ENCODE data around the gene TERT. TPM values are rescaled to one million over a fixed set of nuclear protein-coding genes. Genes with fewer than 3 reads are reported as not detected.

TERT gene
- total RNA-seq, 2 donors from 2014 or later = not detected

DNA sequence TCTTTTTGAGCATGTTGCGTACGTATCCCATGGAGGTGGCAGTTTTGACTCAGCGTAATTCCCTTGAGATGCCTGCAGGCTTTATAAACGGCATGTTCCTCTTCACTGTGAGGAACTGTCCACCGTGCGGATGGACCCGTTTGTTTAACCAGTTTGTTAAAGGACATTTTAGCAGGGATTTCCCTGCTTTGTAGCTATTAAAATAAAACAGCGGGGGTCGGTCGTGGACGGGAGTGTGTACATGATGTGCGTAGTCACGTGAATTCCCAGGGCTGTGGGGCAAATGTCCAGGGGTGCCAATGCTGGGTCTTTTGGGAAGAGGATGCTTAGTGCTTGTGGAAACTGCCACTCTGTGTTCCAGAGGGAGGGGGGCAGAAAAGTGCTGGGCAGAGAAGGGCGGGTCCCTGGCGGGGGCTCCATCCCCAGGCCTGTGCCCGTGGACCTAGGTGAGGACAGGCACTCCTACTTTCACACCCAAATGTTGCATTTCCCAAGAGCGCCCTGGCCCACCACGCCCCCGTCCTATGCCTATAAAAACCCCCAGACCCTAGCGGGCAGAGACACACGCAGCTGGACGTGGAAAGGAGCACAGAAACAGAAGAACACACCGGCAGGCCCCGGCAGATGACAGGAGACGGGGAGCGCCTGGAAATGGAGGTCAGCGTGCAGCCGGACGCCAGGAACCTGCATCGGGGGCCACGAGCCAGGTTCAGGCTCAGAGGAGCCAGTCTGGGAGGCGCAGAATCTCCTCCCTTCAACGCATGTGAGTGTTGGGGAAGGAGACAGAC lies 4.0 kb upstream of the TERT start:
- H3K9me3 ChIP-seq = no peaks in the 10 kb centered on the region
- DNase-seq (no peak), ATAC-seq (no peak)
- H3K36me3 ChIP-seq (replicated peaks in 1 of 2; ENCODE audit: insufficient read depth in 1 of 2, low read depth in 2 of 2) = no peaks in the 10 kb centered on the region
- intact Hi-C loops (cut with DNase I) = no loop called here
- peaks cover 0 to 8% of the 10 kb centered on the region in 2 donors for H3K27me3 ChIP-seq
- TF ChIP-seq, protein P1, sequence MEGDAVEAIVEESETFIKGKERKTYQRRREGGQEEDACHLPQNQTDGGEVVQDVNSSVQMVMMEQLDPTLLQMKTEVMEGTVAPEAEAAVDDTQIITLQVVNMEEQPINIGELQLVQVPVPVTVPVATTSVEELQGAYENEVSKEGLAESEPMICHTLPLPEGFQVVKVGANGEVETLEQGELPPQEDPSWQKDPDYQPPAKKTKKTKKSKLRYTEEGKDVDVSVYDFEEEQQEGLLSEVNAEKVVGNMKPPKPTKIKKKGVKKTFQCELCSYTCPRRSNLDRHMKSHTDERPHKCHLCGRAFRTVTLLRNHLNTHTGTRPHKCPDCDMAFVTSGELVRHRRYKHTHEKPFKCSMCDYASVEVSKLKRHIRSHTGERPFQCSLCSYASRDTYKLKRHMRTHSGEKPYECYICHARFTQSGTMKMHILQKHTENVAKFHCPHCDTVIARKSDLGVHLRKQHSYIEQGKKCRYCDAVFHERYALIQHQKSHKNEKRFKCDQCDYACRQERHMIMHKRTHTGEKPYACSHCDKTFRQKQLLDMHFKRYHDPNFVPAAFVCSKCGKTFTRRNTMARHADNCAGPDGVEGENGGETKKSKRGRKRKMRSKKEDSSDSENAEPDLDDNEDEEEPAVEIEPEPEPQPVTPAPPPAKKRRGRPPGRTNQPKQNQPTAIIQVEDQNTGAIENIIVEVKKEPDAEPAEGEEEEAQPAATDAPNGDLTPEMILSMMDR (IDR thresholded peaks at IDR 0.05) = no peak
- TF ChIP-seq POLR2A (IDR thresholded peaks at IDR 0.05) = no peak
- no peak overlapping the region for H3K4me3 ChIP-seq
- no peak overlapping the region for H3K27ac ChIP-seq
- peaks cover 10% of the 10 kb centered on the region for H3K4me1 ChIP-seq
- 74 to 78% methylated on average over 31 to 33 of the region's 33 CpGs for WGBS, 2 donors

- no peak for TF ChIP-seq POLR2A (IDR thresholded peaks at IDR 0.05)
- TF ChIP-seq, protein P1 (IDR thresholded peaks at IDR 0.05) = no peak
- no peaks in the 10 kb centered on the region for H3K9me3 ChIP-seq
- no peak overlapping the region for H3K27ac ChIP-seq
- intact Hi-C loops (cut with DNase I) = no loop called here
- no peak for ATAC-seq
- H3K27me3 ChIP-seq = peaks cover 0 to 12% of the 10 kb centered on the region in 2 donors
- DNase-seq = no peak
- peaks cover 10% of the 10 kb centered on the region for H3K4me1 ChIP-seq
- 72 to 83% methylated on average over 18 to 19 of the region's 19 CpGs for WGBS, 2 donors
- no peak overlapping the region for H3K4me3 ChIP-seq
- no peaks in the 10 kb centered on the region for H3K36me3 ChIP-seq (replicated peaks in 1 of 2; ENCODE audit: insufficient read depth in 1 of 2, low read depth in 2 of 2)
These were observed 3.2 kb upstream of the TERT start for GRCh38 chr5:1298067-1298551.

DNA sequence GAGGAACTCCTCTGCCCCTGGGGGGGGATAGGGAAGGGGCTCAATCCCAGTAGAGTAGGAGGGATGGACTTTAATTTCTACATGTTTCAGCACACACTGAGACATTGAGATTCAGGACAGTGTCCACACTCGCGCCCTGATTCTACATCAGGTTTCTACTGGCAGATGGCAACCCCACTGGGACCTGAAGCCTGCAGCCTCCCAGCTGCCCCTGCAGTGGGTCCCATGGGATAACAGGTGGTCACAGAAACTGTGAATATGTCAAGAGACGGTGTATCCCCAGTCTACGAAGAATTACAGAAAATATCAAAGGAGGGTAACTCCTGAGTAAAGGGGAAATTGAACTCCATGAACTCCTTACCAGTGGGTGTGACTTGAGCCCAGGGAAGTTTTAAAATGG lies 2.4 kb upstream of the TERT start:
- Histone ChIP-seq H3K27ac (no peak overlapping the region), H3K9me3 (no peaks in the 10 kb centered on the region), H3K4me3 (no peak overlapping the region), H3K4me1 (peaks cover 10% of the 10 kb centered on the region), H3K27me3 (peaks cover 0 to 12% of the 10 kb centered on the region in 2 donors), H3K36me3 (replicated peaks in 1 of 2; ENCODE audit: insufficient read depth in 1 of 2, low read depth in 2 of 2) (no peaks in the 10 kb centered on the region)
- intact Hi-C loops (cut with DNase I) = no loop called here
- ATAC-seq (no peak), DNase-seq (no peak)
- TF ChIP-seq, protein P1 (IDR thresholded peaks at IDR 0.05) = no peak
- no peak for TF ChIP-seq POLR2A (IDR thresholded peaks at IDR 0.05)
- 88 to 95% methylated on average over 4 of the region's 4 CpGs for WGBS, 2 donors

- ATAC-seq = no peak
- H3K36me3 ChIP-seq (replicated peaks in 1 of 2; ENCODE audit: insufficient read depth in 1 of 2, low read depth in 2 of 2) = no peaks in the 10 kb centered on the region
- peaks cover 10% of the 10 kb centered on the region for H3K4me1 ChIP-seq
- 29 to 40% methylated on average over 4 to 22 of the region's 22 CpGs for WGBS, 2 donors
- no peak for DNase-seq
- peaks cover 0 to 12% of the 10 kb centered on the region in 2 donors for H3K27me3 ChIP-seq
- TF ChIP-seq, protein P1 (IDR thresholded peaks at IDR 0.05) = no peak
- TF ChIP-seq POLR2A (IDR thresholded peaks at IDR 0.05) = no peak
- H3K27ac ChIP-seq = no peak overlapping the region
- intact Hi-C loops (cut with DNase I) = no loop called here
- no peaks in the 10 kb centered on the region for H3K9me3 ChIP-seq
- no peak overlapping the region for H3K4me3 ChIP-seq
These were observed 776 bp upstream of the TERT start for GRCh38 chr5:1295650-1296037.

All from body of pancreas (tissue), 4 donors.